Measurements from ENCODE around the gene CCT5. TPM values are rescaled to one million over a fixed set of nuclear protein-coding genes. Genes with fewer than 3 reads are reported as not detected.
A peak's percentile ranks its signal among the peaks of the same experiment; 100 is the strongest.

CCT5 gene
- total RNA-seq, 6 experiments from 2014 or later, result 274 to 362 (median 330) TPM

DNA sequence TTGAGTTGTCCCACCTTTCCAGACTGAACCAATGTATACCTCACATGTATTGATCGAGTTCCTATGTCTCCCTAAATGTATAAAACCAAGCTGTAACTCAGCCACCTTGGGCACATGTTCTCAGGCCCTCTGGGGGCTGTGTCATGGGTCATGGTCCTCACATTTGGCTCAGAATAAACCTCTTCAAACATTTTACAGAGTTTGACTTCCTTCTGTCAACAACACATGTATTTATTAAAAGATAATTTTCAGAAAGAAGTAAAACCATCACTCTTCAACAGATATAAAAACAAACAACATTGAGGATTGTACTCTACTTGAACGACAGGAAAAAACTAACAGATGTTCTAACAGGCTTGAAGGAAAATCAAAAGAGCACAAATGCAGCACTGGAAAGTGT lies 53.1 kb downstream of the CCT5 start:
- Mint-ChIP-seq H3K4me3 (no peak overlapping the region), H3K9me3 (no peaks in the 10 kb centered on the region), H3K27ac (no peak overlapping the region), H3K36me3 (ENCODE audit: low read depth) (peaks cover 10% of the 10 kb centered on the region), H3K4me1 (ENCODE audit: low read depth) (peaks cover 20% of the 10 kb centered on the region), H3K27me3 (ENCODE audit: insufficient read depth) (no peaks in the 10 kb centered on the region)
- TF ChIP-seq, protein P1, sequence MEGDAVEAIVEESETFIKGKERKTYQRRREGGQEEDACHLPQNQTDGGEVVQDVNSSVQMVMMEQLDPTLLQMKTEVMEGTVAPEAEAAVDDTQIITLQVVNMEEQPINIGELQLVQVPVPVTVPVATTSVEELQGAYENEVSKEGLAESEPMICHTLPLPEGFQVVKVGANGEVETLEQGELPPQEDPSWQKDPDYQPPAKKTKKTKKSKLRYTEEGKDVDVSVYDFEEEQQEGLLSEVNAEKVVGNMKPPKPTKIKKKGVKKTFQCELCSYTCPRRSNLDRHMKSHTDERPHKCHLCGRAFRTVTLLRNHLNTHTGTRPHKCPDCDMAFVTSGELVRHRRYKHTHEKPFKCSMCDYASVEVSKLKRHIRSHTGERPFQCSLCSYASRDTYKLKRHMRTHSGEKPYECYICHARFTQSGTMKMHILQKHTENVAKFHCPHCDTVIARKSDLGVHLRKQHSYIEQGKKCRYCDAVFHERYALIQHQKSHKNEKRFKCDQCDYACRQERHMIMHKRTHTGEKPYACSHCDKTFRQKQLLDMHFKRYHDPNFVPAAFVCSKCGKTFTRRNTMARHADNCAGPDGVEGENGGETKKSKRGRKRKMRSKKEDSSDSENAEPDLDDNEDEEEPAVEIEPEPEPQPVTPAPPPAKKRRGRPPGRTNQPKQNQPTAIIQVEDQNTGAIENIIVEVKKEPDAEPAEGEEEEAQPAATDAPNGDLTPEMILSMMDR (IDR thresholded peaks at IDR 0.05), result no peak
- no peak for DNase-seq

DNA sequence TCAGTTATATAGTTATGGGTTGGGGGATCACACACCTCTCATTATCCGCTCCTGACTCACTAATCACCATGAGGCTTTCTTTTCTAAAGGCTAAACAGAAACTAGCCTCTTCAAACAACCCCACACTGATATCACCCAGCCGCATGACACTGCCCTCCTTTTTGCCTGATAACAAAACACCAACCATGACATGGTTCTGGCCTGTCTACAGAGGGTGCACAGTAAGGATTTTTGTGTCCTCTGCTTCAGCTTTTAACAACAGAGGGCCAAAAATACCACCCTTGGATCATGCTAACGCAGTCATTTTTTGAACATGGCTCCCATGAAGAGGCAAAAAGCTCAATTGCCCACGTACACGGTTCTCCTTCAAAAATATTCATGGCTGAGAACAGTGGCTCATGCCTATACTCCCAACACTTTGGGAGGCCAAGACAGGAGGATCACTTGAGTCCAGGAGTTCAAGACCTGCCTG lies 53.7 kb downstream of the CCT5 start:
- H3K27ac Mint-ChIP-seq, result no peak overlapping the region

DNA sequence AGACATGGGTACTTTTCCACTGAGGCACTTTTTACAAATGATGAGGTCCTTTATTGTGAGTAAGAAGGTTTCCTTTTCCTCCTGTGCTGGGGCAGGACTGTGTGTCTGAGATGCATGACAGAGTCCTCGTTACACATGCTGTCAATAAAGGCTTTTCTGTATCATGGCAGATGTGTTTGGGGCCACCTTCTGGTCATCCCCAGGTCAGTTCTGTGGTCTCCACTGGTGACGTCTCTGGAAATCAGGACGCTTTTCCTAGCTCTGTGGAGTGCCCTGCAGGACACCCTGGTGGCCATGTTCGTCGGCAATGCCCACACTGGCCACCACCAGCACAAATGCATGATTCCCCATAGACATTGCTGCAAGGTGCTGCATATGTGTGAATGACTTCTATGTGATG lies 54.9 kb downstream of the CCT5 start:
- H3K36me3 Mint-ChIP-seq (ENCODE audit: low read depth), result peaks cover 3% of the 10 kb centered on the region
- no peaks in the 10 kb centered on the region for H3K9me3 Mint-ChIP-seq
- peaks cover 34% of the 10 kb centered on the region for H3K4me1 Mint-ChIP-seq (ENCODE audit: low read depth)
- no peak for DNase-seq
- H3K27ac Mint-ChIP-seq, result no peak overlapping the region
- H3K27me3 Mint-ChIP-seq (ENCODE audit: insufficient read depth), result no peaks in the 10 kb centered on the region
- TF ChIP-seq, protein P1 (IDR thresholded peaks at IDR 0.05), result peak; percentile 39
- H3K4me3 Mint-ChIP-seq, result no peak overlapping the region

More for the DNA sequence above, 53.7 kb downstream of the CCT5 start:
- Mint-ChIP-seq H3K4me1 (ENCODE audit: low read depth) (peaks cover 23% of the 10 kb centered on the region), H3K9me3 (no peaks in the 10 kb centered on the region), H3K27me3 (ENCODE audit: insufficient read depth) (no peaks in the 10 kb centered on the region), H3K4me3 (no peak overlapping the region), H3K36me3 (ENCODE audit: low read depth) (peaks cover 10% of the 10 kb centered on the region)
- TF ChIP-seq, protein P1 (IDR thresholded peaks at IDR 0.05), result no peak
- DNase-seq, result no peak

DNA sequence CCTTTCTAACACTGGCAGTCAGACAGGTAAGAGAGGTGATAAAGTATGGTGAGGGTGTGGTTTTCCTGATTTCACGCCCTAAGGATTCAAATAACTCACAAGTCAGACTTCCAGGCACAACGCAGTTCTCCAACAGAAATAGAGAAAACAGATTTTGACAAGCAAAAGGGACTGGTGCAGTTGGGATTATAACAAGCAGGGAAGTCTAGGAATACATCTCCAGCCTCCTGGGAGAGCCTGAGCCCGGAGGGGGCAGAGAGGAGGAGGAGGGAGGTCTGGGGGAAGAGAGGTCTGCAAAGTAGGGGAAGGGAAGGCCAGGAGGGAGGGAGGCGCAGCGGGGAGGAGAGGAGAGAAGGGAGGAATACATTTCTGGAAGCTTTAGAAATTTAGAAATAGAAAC lies 56.0 kb downstream of the CCT5 start:
- peak overlapping the region; percentile 94 for H3K4me3 Mint-ChIP-seq
- DNase-seq, result no peak
- H3K9me3 Mint-ChIP-seq, result no peaks in the 10 kb centered on the region
- peaks cover 46% of the 10 kb centered on the region for H3K4me1 Mint-ChIP-seq (ENCODE audit: low read depth)
- H3K27me3 Mint-ChIP-seq (ENCODE audit: insufficient read depth), result no peaks in the 10 kb centered on the region
- TF ChIP-seq, protein P1 (IDR thresholded peaks at IDR 0.05), result no peak
- H3K27ac Mint-ChIP-seq, result no peak overlapping the region
- no peaks in the 10 kb centered on the region; the same call in 1 of the 2 replicates for H3K36me3 Mint-ChIP-seq (ENCODE audit: low read depth)

DNA sequence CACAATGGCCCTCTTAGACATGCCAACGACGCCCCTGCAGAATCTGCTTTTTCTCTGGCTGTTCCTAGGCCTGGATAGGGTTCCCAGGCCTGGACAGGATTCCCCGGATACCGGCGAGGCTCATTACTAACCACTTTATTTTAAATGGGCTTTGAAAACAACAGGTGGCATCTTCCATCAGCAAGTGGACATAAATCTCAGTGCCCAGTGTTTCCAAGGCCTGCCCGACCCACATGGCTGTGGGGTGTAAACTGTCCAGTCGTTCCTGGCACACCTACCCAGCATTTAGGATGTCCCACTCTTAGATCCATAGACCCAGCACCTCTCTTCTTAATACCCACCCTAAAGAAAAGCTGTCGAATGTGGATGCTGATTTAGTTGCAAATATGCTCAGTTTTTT lies 56.7 kb downstream of the CCT5 start:
- H3K9me3 Mint-ChIP-seq, result no peaks in the 10 kb centered on the region
- H3K4me1 Mint-ChIP-seq (ENCODE audit: low read depth), result peaks cover 53% of the 10 kb centered on the region

More for the DNA sequence above, 56.7 kb downstream of the CCT5 start:
- H3K4me3 Mint-ChIP-seq, result peak overlapping the region; percentile 94
- peak overlapping the region; percentile 73 for H3K27ac Mint-ChIP-seq
- no peaks in the 10 kb centered on the region for H3K27me3 Mint-ChIP-seq (ENCODE audit: insufficient read depth)
- no peaks in the 10 kb centered on the region; the same call in 1 of the 2 replicates for H3K36me3 Mint-ChIP-seq (ENCODE audit: low read depth)
- no peak for DNase-seq
- TF ChIP-seq, protein P1 (IDR thresholded peaks at IDR 0.05), result no peak

Measured in HFFc6 (cell line).